ENCODE results near the gene NR2F2.

Gene NR2F2

GRCh38 chr15:96343113-96344059 is 12.9 kb downstream of the NR2F2 start:
- no peak for DNase-seq

GRCh38 chr15:96344060-96344705 is 13.7 kb downstream of the NR2F2 start:
- no peak for DNase-seq

GRCh38 chr15:96344706-96345559 is 14.4 kb downstream of the NR2F2 start:
- DNase-seq, result no peak

GRCh38 chr15:96345560-96346399 is 15.3 kb downstream of the NR2F2 start:
- peak; percentile 75 for DNase-seq

- DNase-seq, result no peak
Observed at GRCh38 chr15:96346409-96346970, 16.0 kb downstream of the NR2F2 start.

GRCh38 chr15:96347181-96348111 is 16.9 kb downstream of the NR2F2 start:
- peak; percentile 37 for DNase-seq

GRCh38 chr15:96348112-96349027 is 17.9 kb downstream of the NR2F2 start:
- DNase-seq, result no peak

GRCh38 chr15:96349034-96349856 is 18.7 kb downstream of the NR2F2 start:
- no peak for DNase-seq

GRCh38 chr15:96349857-96350720 is 19.6 kb downstream of the NR2F2 start:
- no peak for DNase-seq

- DNase-seq, result no peak
Observed at GRCh38 chr15:96350934-96351724, 20.6 kb downstream of the NR2F2 start.

- DNase-seq, result no peak
Observed at GRCh38 chr15:96351761-96352603, 21.5 kb downstream of the NR2F2 start.

GRCh38 chr15:96352604-96353405 is 22.3 kb downstream of the NR2F2 start:
- no peak for DNase-seq

- DNase-seq, result no peak
Observed at GRCh38 chr15:96353416-96353929, 23.0 kb downstream of the NR2F2 start.
